GM10266 (cell line): ENCODE data around the gene SLC16A3.
"Not testable (repeated sequence)": the region's sequence is repeated elsewhere in the genome, so short reads cannot be mapped to it uniquely, and the experiment has no call there.

ENCODE experiments used
- DNase-seq: peaks from one replicate; pipeline ENCODE4 v3.0.0; 2012; ENCODE audit errors: extremely low spot score
- CTCF ChIP-seq: IDR thresholded peaks from 2 replicates; pipeline ENCODE4 v1.5.1; 2012; ENCODE audit warnings: mild to moderate bottlenecking, low read depth; ENCODE audit not compliant: control insufficient read depth, insufficient read depth; ENCODE audit errors: missing control alignments

The SLC16A3 gene

GRCh38 chr17:82248815-82249674 is 20.2 kb downstream of the SLC16A3 start:
- TF ChIP-seq CTCF: no peak
- no peak for DNase-seq

GRCh38 chr17:82249896-82250581 is 21.2 kb downstream of the SLC16A3 start:
- DNase-seq: no peak
- no peak for TF ChIP-seq CTCF

GRCh38 chr17:82250868-82251500 is 22.1 kb downstream of the SLC16A3 start:
- no peak for DNase-seq
- no peak for TF ChIP-seq CTCF

- no peak for TF ChIP-seq CTCF
- DNase-seq: no peak
These were observed 23.8 kb downstream of the SLC16A3 start for GRCh38 chr17:82252511-82253178.

- no peak for TF ChIP-seq CTCF
- no peak for DNase-seq
These were observed 24.3 kb downstream of the SLC16A3 start for GRCh38 chr17:82253179-82253544.

- DNase-seq: not testable (repeated sequence)
These were observed 25.3 kb downstream of the SLC16A3 start for GRCh38 chr17:82254096-82254495.

GRCh38 chr17:82254746-82255145 is 25.9 kb downstream of the SLC16A3 start:
- not testable (repeated sequence) for DNase-seq
